Endodermal cell (in vitro differentiated cells): ENCODE results near the gene VWA3B. TPM values are rescaled to one million over a fixed set of nuclear protein-coding genes. Genes with fewer than 3 reads are reported as not detected.

Experiments
- DNase-seq: peaks from one replicate; pipeline ENCODE4 v3.0.0-alpha.2; 2017
- H3K27ac ChIP-seq: 2 replicates; pipeline ENCODE4 v1.5.1; 2013; ENCODE audit warnings: mild to moderate bottlenecking, low read depth, low read length, moderate library complexity
- H3K27me3 ChIP-seq: 2 replicates; pipeline ENCODE4 v1.6.1; 2013; ENCODE audit warnings: mild to moderate bottlenecking, low read length, moderate library complexity; ENCODE audit not compliant: insufficient read depth, control insufficient read depth, poor library complexity, severe bottlenecking
- H3K36me3 ChIP-seq: 2 replicates; pipeline ENCODE4 v1.7.0; 2013; ENCODE audit warnings: mild to moderate bottlenecking, low read length, moderate library complexity; ENCODE audit not compliant: control insufficient read depth, insufficient read depth
- H3K4me1 ChIP-seq: one replicate; pipeline ENCODE4 v1.7.0; 2013; ENCODE audit warnings: low read length; ENCODE audit not compliant: control insufficient read depth, insufficient read depth
- H3K4me3 ChIP-seq: 2 replicates; pipeline ENCODE4 v1.5.1; 2013; ENCODE audit warnings: mild to moderate bottlenecking, low read length, moderate library complexity
- H3K9ac ChIP-seq: 2 replicates; pipeline ENCODE4 v1.6.1; 2013; ENCODE audit warnings: mild to moderate bottlenecking, low read length, moderate library complexity; ENCODE audit not compliant: poor library complexity, severe bottlenecking; ENCODE audit errors: extremely low read depth
- H3K9me3 ChIP-seq: 2 replicates; pipeline ENCODE4 v1.6.1; 2013; ENCODE audit warnings: mild to moderate bottlenecking, low read length, moderate library complexity; ENCODE audit not compliant: control insufficient read depth
- H3K27ac Mint-ChIP-seq: 2 replicates; pipeline ENCODE4 v1.8.0; 2020; ENCODE audit warnings: mixed read lengths
- H3K27me3 Mint-ChIP-seq: 2 replicates; pipeline ENCODE4 v1.8.0; 2021; ENCODE audit warnings: mild to moderate bottlenecking, mixed read lengths; ENCODE audit not compliant: insufficient read depth
- H3K36me3 Mint-ChIP-seq: 2 replicates; pipeline ENCODE4 v1.8.0; 2020; ENCODE audit warnings: low read depth, mixed read lengths
- H3K4me1 Mint-ChIP-seq: 2 replicates; pipeline ENCODE4 v1.8.0; 2020; ENCODE audit warnings: mixed read lengths
- H3K4me3 Mint-ChIP-seq: 2 replicates; pipeline ENCODE4 v1.8.0; 2020; ENCODE audit warnings: mild to moderate bottlenecking, moderate library complexity, mixed read lengths
- H3K9me3 Mint-ChIP-seq: 2 replicates; pipeline ENCODE4 v1.8.0; 2020; ENCODE audit warnings: mild to moderate bottlenecking, mixed read lengths
- WGBS, 2 experiments: methylation state at CpG; one replicate each; pipeline versions ENCODE4 v1.1.5 to v1.1.7; 2013; ENCODE audit warnings: missing lambda C conversion rate in 2 of 2, mixed read lengths in 1 of 2; ENCODE audit not compliant: insufficient coverage in 1 of 2, insufficient read length in 1 of 2; 5-methylcytosine and 5-hydroxymethylcytosine counted together
- total RNA-seq, 2 donors: library from RNA; stranded (reverse); fragmentation: NEBNext Ultra II Directional in 1 of 2; extraction: Animal tissue kit (Norgen Biotek cat#: 25700) in 1 of 2; gene quantifications; 2 replicates in 1 of 2; 3 replicates in 1 of 2; pipeline ENCODE4 v1.2.1, GENCODE V29; 2021
- TF ChIP-seq, protein P1 (sequence below): fragments of 200-600 bp; sonication (generic); conservative IDR thresholded peaks from 2 replicates; pipeline ENCODE4 v1.5.0; 2021; ENCODE audit warnings: antibody characterized with exemption, mild to moderate bottlenecking

VWA3B gene
- total RNA-seq, 2 donors from 2014 or later = 0.38 to 0.64 TPM

DNA sequence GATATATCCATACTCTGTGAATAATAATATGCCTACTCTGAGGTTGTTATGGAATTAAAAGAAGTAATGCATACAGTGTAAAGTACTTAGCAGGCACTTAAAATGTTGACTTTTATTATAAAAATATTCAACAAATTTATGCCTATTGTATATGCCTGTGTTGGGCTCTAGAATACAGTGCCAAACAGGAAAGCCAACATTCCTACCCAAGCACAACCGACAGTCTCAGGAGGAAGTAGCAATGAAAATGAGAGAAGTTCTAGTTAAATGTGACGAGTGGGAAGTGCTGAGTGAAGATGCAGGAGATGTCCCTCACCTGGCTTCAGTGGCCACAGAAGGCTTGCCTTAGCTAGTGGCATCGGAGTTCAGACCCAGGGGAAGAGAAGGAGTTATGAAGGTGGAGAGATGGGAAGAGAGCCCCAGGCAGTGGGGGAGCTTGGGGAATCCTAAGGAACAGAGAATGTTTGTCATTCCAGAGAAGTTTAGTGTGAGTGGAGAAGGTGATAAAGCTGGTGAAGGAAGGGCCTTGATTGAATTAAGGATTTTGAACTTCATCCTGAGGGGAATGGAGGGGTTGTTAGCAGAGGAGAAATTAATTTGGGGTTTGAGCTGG, 153.9 kb downstream of the VWA3B start:
- DNase-seq = no peak
- H3K36me3 ChIP-seq = no peaks in the 10 kb centered on the region
- H3K27ac Mint-ChIP-seq = no peak overlapping the region
- no peaks in the 10 kb centered on the region for H3K9me3 ChIP-seq
- peaks cover 6% of the 10 kb centered on the region for H3K4me1 Mint-ChIP-seq
- no peaks in the 10 kb centered on the region for H3K27me3 ChIP-seq
- no peak overlapping the region for H3K4me3 Mint-ChIP-seq
- no peaks in the 10 kb centered on the region for H3K36me3 Mint-ChIP-seq
- H3K27me3 Mint-ChIP-seq = no peaks in the 10 kb centered on the region
- TF ChIP-seq, protein P1, sequence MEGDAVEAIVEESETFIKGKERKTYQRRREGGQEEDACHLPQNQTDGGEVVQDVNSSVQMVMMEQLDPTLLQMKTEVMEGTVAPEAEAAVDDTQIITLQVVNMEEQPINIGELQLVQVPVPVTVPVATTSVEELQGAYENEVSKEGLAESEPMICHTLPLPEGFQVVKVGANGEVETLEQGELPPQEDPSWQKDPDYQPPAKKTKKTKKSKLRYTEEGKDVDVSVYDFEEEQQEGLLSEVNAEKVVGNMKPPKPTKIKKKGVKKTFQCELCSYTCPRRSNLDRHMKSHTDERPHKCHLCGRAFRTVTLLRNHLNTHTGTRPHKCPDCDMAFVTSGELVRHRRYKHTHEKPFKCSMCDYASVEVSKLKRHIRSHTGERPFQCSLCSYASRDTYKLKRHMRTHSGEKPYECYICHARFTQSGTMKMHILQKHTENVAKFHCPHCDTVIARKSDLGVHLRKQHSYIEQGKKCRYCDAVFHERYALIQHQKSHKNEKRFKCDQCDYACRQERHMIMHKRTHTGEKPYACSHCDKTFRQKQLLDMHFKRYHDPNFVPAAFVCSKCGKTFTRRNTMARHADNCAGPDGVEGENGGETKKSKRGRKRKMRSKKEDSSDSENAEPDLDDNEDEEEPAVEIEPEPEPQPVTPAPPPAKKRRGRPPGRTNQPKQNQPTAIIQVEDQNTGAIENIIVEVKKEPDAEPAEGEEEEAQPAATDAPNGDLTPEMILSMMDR = no peak
- no peak overlapping the region for H3K9ac ChIP-seq
- H3K4me1 ChIP-seq = no peaks in the 10 kb centered on the region
- 85 to 87% methylated on average over 2 to 3 of the region's 3 CpGs for WGBS, 2 experiments
- H3K27ac ChIP-seq = peak overlapping the region; percentile 98
- no peak overlapping the region for H3K4me3 ChIP-seq
- no peaks in the 10 kb centered on the region for H3K9me3 Mint-ChIP-seq

DNA sequence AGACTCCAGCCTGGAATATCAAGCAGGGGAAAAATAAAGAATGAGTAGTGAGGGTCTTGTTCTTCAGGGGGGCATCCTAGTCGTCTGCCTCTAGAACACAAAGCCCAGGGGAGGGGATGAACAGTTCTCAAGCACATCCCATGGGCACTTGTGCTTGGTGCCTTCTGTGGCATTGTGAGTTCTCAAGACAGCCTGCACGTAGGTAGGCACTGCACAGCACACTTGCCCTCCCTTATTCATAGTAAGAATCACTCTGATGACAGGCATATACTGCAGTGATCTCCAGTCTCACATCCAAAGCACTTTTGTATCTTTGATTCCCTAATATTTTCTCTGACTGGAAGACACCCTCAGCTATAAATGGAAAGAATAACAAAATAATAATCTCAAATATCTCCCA, 154.6 kb downstream of the VWA3B start:
- no peaks in the 10 kb centered on the region for H3K36me3 Mint-ChIP-seq
- Histone ChIP-seq H3K4me1 (no peaks in the 10 kb centered on the region), H3K27ac (peak overlapping the region; percentile 98), H3K27me3 (no peaks in the 10 kb centered on the region), H3K9ac (no peak overlapping the region), H3K4me3 (no peak overlapping the region), H3K36me3 (no peaks in the 10 kb centered on the region), H3K9me3 (peaks cover 2% of the 10 kb centered on the region)
- H3K4me3 Mint-ChIP-seq = no peak overlapping the region
- peaks cover under 1% of the 10 kb centered on the region for H3K9me3 Mint-ChIP-seq
- H3K27ac Mint-ChIP-seq = no peak overlapping the region
- DNase-seq = no peak
- peaks cover 6% of the 10 kb centered on the region for H3K4me1 Mint-ChIP-seq
- TF ChIP-seq, protein P1 = no peak
- 84 to 86% methylated on average over 2 of the region's 2 CpGs for WGBS, 2 experiments
- H3K27me3 Mint-ChIP-seq = no peaks in the 10 kb centered on the region

DNA sequence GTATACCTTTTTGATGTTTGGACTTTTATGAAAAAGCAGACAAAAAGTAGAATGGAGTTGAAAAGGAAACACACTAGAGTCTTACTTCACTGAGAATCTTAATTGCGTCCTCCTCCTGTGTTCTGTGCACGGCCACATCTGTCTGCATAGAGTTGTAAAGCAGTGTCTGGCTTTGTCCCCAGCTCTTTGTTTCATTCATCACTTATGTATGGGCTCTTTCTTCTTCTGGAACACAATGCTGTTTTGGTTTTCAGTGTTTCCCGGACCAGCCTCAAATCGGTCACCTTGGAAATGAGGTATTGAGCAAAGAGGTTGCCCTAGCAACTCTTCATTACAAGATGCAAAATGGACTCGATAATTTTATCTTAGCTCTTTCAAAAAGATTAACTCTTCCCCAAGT, 155.0 kb downstream of the VWA3B start:
- Mint-ChIP-seq H3K4me1 (peaks cover 6% of the 10 kb centered on the region), H3K27ac (no peak overlapping the region), H3K9me3 (peaks cover 4% of the 10 kb centered on the region), H3K4me3 (no peak overlapping the region), H3K27me3 (no peaks in the 10 kb centered on the region), H3K36me3 (no peaks in the 10 kb centered on the region)
- Histone ChIP-seq H3K27me3 (no peaks in the 10 kb centered on the region), H3K4me3 (no peak overlapping the region), H3K9ac (no peak overlapping the region), H3K27ac (peak overlapping the region; percentile 98), H3K4me1 (no peaks in the 10 kb centered on the region), H3K36me3 (no peaks in the 10 kb centered on the region), H3K9me3 (peaks cover 6% of the 10 kb centered on the region)
- 80 to 85% methylated on average over 2 to 5 of the region's 5 CpGs for WGBS, 2 experiments
- TF ChIP-seq, protein P1 = no peak
- no peak for DNase-seq
